Neural crest cell (in vitro differentiated cells): Measurements from ENCODE around the gene COMT. TPM values are rescaled to one million over a fixed set of nuclear protein-coding genes. Genes with fewer than 3 reads are reported as not detected.

Experiments used
- DNase-seq: peaks from one replicate; pipeline ENCODE4 v3.0.0; 2021; ENCODE audit warnings: low read depth, mixed read lengths, low spot score
- H3K27ac Mint-ChIP-seq: one replicate; pipeline ENCODE4 v1.8.0; 2021; ENCODE audit warnings: mild to moderate bottlenecking, mixed read lengths; ENCODE audit not compliant: unreplicated experiment
- H3K27me3 Mint-ChIP-seq: 2 replicates; pipeline ENCODE4 v1.8.0; 2021; ENCODE audit warnings: low read depth, mild to moderate bottlenecking, mixed read lengths
- H3K36me3 Mint-ChIP-seq: 2 replicates; pipeline ENCODE4 v1.8.0; 2021; ENCODE audit warnings: low read depth, mild to moderate bottlenecking, mixed read lengths
- H3K4me1 Mint-ChIP-seq: 2 replicates; pipeline ENCODE4 v1.8.0; 2021; ENCODE audit warnings: mixed read lengths
- H3K4me3 Mint-ChIP-seq: one replicate; pipeline ENCODE4 v1.8.0; 2021; ENCODE audit warnings: mild to moderate bottlenecking, mixed read lengths
- H3K9me3 Mint-ChIP-seq: 2 replicates; pipeline ENCODE4 v1.8.0; 2021; ENCODE audit warnings: mixed read lengths
- CTCF ChIP-seq: fragments of 200-600 bp; sonication (generic); conservative IDR thresholded peaks from 2 replicates; pipeline ENCODE4 v1.5.0; 2021; ENCODE audit warnings: antibody characterized with exemption, mild to moderate bottlenecking
- total RNA-seq: library from RNA; stranded (reverse); gene quantifications from 2 replicates; pipeline ENCODE4 v1.2.1, GENCODE V29; 2021

COMT gene
- total RNA-seq, 1 donor from 2014 or later: 86.4 TPM

GRCh38 chr22:19951346-19951745 lies 9.8 kb downstream of the COMT start:
- H3K4me3 Mint-ChIP-seq: no peak overlapping the region
- no peaks in the 10 kb centered on the region for H3K9me3 Mint-ChIP-seq
- H3K4me1 Mint-ChIP-seq: peaks cover 24% of the 10 kb centered on the region
- H3K36me3 Mint-ChIP-seq: peaks cover 4% of the 10 kb centered on the region
- no peak for DNase-seq
- H3K27ac Mint-ChIP-seq: peak overlapping the region; percentile 2
- TF ChIP-seq CTCF: no peak
- H3K27me3 Mint-ChIP-seq: no peaks in the 10 kb centered on the region

GRCh38 chr22:19955241-19956128 lies 13.9 kb downstream of the COMT start:
- Mint-ChIP-seq H3K36me3 (peaks cover 4% of the 10 kb centered on the region), H3K9me3 (no peaks in the 10 kb centered on the region), H3K4me1 (peaks cover 26% of the 10 kb centered on the region), H3K4me3 (no peak overlapping the region), H3K27ac (peak overlapping the region; percentile 50), H3K27me3 (no peaks in the 10 kb centered on the region)
- no peak for TF ChIP-seq CTCF
- no peak for DNase-seq

- H3K4me1 Mint-ChIP-seq: peaks cover 30% of the 10 kb centered on the region
- no peak for TF ChIP-seq CTCF
- H3K36me3 Mint-ChIP-seq: no peaks in the 10 kb centered on the region
- H3K4me3 Mint-ChIP-seq: no peak overlapping the region
- no peaks in the 10 kb centered on the region for H3K27me3 Mint-ChIP-seq
- no peaks in the 10 kb centered on the region for H3K9me3 Mint-ChIP-seq
- no peak overlapping the region for H3K27ac Mint-ChIP-seq
- no peak for DNase-seq
Observed at GRCh38 chr22:19957445-19957844, 15.9 kb downstream of the COMT start.

GRCh38 chr22:19958083-19959042 lies 16.8 kb downstream of the COMT start:
- DNase-seq: no peak
- H3K4me3 Mint-ChIP-seq: peak overlapping the region; percentile 67
- no peak overlapping the region for H3K27ac Mint-ChIP-seq
- no peaks in the 10 kb centered on the region for H3K9me3 Mint-ChIP-seq
- no peak for TF ChIP-seq CTCF
- peaks cover 32% of the 10 kb centered on the region for H3K4me1 Mint-ChIP-seq
- no peaks in the 10 kb centered on the region for H3K27me3 Mint-ChIP-seq
- H3K36me3 Mint-ChIP-seq: no peaks in the 10 kb centered on the region

GRCh38 chr22:19959043-19959586 lies 17.5 kb downstream of the COMT start:
- Mint-ChIP-seq H3K4me1 (peaks cover 28% of the 10 kb centered on the region), H3K9me3 (no peaks in the 10 kb centered on the region), H3K27ac (no peak overlapping the region), H3K27me3 (no peaks in the 10 kb centered on the region), H3K36me3 (no peaks in the 10 kb centered on the region), H3K4me3 (peak overlapping the region; percentile 67)
- no peak for TF ChIP-seq CTCF
- peak; percentile 83 for DNase-seq
